Aorta (tissue), 5 donors: ENCODE measurements around the gene PAX9. TPM values are rescaled to one million over a fixed set of nuclear protein-coding genes. Genes with fewer than 3 reads are reported as not detected.

Experiments used
- ATAC-seq: fragments of 200-7000 bp; cut with Tn5 transposase; one replicate; pipeline ENCODE4 v1.9.1; 2022; ENCODE audit warnings: moderate library complexity; ENCODE audit not compliant: low FRiP score
- DNase-seq, 2 donors: peaks; one replicate each; pipeline ENCODE4 v3.0.0-alpha.2; 2020
- H3K27ac ChIP-seq, 2 donors: one replicate each; pipeline ENCODE4 v1.5.1; 2013; ENCODE audit warnings: low read length in 2 of 2, mild to moderate bottlenecking in 2 of 2, moderate library complexity in 2 of 2, control low read depth in 1 of 2, inconsistent platforms in 1 of 2, low read depth in 1 of 2
- H3K27me3 ChIP-seq, 2 donors: one replicate each; pipeline ENCODE4 v1.6.1; 2013; ENCODE audit warnings: control low read depth in 1 of 2, low read length in 1 of 2, mild to moderate bottlenecking in 1 of 2, moderate library complexity in 1 of 2; ENCODE audit not compliant: insufficient read depth in 2 of 2, control insufficient read depth in 1 of 2
- H3K36me3 ChIP-seq, 2 donors: one replicate each; pipeline ENCODE4 v1.6.1; 2013; ENCODE audit warnings: control low read depth in 1 of 2, low read length in 1 of 2, mild to moderate bottlenecking in 1 of 2; ENCODE audit not compliant: insufficient read depth in 2 of 2, control insufficient read depth in 1 of 2
- H3K4me1 ChIP-seq, 2 donors: one replicate each; pipeline ENCODE4 v1.6.1; 2013; ENCODE audit warnings: low read length in 2 of 2, control low read depth in 1 of 2, mild to moderate bottlenecking in 1 of 2, moderate library complexity in 1 of 2; ENCODE audit not compliant: insufficient read depth in 2 of 2, control insufficient read depth in 1 of 2
- H3K4me3 ChIP-seq, 2 donors: one replicate each; pipeline ENCODE4 v1.5.1; 2013; ENCODE audit warnings: low read length in 2 of 2, control low read depth in 1 of 2, mild to moderate bottlenecking in 1 of 2
- H3K9me3 ChIP-seq: one replicate; pipeline ENCODE4 v1.6.1; 2013; ENCODE audit warnings: mild to moderate bottlenecking, low read length; ENCODE audit not compliant: control insufficient read depth
- WGBS, 2 donors: extraction: QIAGEN DNeasy Blood & Tissue Kit; methylation state at CpG; one replicate each; pipeline ENCODE4 v1.1.7; 2013; 5-methylcytosine and 5-hydroxymethylcytosine counted together
- intact Hi-C, 2 donors: fragments of 100-400 bp; cut with DNase I; formaldehyde crosslinking; loops; one replicate each; pipeline versions ENCODE4 v1.14.2 to v1.15.0; 2022
- polyA plus RNA-seq, 2 donors: library from polyadenylated mRNA; stranded (reverse); fragments of 200-250 nt; gene quantifications; one replicate each; pipeline ENCODE4 v1.2.3, GENCODE V29; 2013
- total RNA-seq, 2 donors: library from RNA; stranded (reverse); fragmentation: NEBNext Ultra II Directional; extraction: Animal tissue kit (Norgen Biotek cat#: 25700); gene quantifications; one replicate each; pipeline ENCODE4 v1.2.1, GENCODE V29; 2021
- donor health status: healthy with polysubstance abuse.
- donor health status: Bipolar disorder and iron deficiency.
- donor health status: DM: no; HTN: no; CAD: no.
- donor health status: DM: no; HTN: no; CAD: no.
- donor health status: DM: yes; HTN: yes; CAD: no.

Gene PAX9
- total and polyA plus RNA-seq, 4 donors = 0.28 to 3.4 (median 0.49) TPM

DNA sequence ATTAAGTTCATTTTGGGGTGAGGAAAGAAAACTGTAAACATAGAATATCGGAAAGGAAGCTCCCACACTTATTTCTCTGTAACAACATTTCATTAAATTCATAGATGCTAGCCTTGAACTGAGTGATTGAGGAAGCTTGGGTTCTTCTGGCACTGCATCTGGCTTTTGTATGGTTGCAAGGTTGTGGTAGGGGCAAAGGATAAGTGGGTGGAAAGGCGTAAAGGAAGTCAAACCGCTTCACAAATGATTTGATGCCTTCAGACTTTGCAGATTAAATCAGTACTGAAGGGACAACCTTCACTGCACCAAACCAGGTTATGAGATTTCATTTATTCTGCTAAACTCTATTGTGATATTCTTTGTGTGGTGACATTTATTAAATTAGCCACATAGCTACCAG, 28.1 kb upstream of the PAX9 start:
- 85 to 86% methylated on average over 3 of the region's 3 CpGs for WGBS, 2 donors
- no peaks in the 10 kb centered on the region for H3K36me3 ChIP-seq
- H3K27ac ChIP-seq = no peak overlapping the region
- no peaks in the 10 kb centered on the region for H3K4me1 ChIP-seq
- no peaks in the 10 kb centered on the region for H3K9me3 ChIP-seq
- no peak overlapping the region for H3K4me3 ChIP-seq
- no peak for ATAC-seq
- intact Hi-C loops = no loop called here
- no peaks in the 10 kb centered on the region for H3K27me3 ChIP-seq
- no peak for DNase-seq

- H3K27me3 ChIP-seq = peaks cover 0 to 1% of the 10 kb centered on the region in 2 donors
- WGBS, 2 donors = 4 to 7% methylated on average over 54 to 55 of the region's 55 CpGs
- H3K4me1 ChIP-seq = no peaks in the 10 kb centered on the region
Observed at GRCh38 chr14:36646664-36647416, 14.8 kb upstream of the PAX9 start.

GRCh38 chr14:36647417-36647823, 14.2 kb upstream of the PAX9 start:
- peak overlapping the region in 1 of 2 donors; percentile 9 for H3K4me3 ChIP-seq
- intact Hi-C loops = loop anchor here (2.0 to 10.0 kb wide), 3 partner anchors 295 to 503 kb away; no protein-coding TSS in a partner anchor
- H3K36me3 ChIP-seq = no peaks in the 10 kb centered on the region
- H3K27ac ChIP-seq = no peak overlapping the region
- 1% methylated on average over 31 to 34 of the region's 34 CpGs for whole genome bisulfite sequencing, 2 donors
- H3K27me3 ChIP-seq = peaks cover 0 to 1% of the 10 kb centered on the region in 2 donors
- H3K9me3 ChIP-seq = no peaks in the 10 kb centered on the region
- peak; percentile 26 for ATAC-seq
- peak in 1 of 2 donors; percentile 77 for DNase-seq
- H3K4me1 ChIP-seq = no peaks in the 10 kb centered on the region

More at GRCh38 chr14:36646664-36647416, 14.8 kb upstream of the PAX9 start:
- peak in 1 of 2 donors; percentile 89 for DNase-seq
- H3K36me3 ChIP-seq = no peaks in the 10 kb centered on the region
- ATAC-seq = peak; percentile 82
- no peak overlapping the region for H3K27ac ChIP-seq
- H3K9me3 ChIP-seq = no peaks in the 10 kb centered on the region
- intact Hi-C loops = loop anchor here (2.0 to 10.0 kb wide), 3 partner anchors 295 to 504 kb away; no protein-coding TSS in a partner anchor
- peak overlapping the region in 1 of 2 donors; percentile 9 for H3K4me3 ChIP-seq

DNA sequence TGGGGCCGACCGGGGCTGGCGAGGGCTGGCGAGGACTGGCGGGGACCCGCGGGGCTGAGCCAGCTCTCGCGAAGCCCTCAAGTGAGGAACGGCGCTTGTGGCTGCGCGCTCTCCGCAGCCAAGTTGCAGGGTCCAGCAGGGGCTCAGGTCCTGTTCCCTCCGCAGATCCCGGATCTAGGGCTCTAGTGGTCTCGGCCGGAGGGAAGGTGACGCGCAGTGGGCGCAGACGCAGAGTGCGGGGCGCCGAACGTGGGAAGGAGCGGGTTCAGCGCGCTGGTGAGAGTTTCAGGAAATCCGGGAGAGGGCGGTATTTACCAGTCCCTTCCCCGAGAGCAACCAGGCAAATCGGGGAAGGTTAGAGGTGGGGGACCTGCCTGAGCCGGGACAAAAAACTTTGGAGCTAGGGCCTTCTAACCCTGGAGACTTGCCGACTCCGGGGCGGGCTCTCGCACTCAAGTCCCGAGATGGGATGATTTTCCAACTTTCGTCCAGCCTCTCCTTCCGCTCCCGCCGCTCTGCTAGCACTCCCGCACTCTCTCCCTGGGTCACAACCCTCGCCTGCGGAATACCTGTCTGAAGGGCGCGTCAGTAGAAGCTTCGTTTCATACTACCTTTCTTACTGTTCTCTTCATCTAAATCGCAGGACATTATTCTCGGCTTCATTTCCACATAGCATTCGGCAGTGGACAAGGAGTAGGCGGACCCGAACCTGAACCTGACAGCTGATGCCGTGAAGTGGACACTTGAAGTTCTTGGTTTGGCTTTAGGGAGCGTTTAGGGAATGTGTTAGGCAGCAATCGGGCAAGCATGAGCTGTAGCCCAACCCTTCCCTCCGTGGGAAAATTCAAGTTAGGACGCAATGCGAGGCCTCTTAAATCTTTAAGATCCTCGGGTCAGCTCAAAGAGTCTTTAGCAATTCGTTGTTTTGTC, 13.6 kb upstream of the PAX9 start:
- no peaks in the 10 kb centered on the region for H3K36me3 ChIP-seq
- no peak overlapping the region for H3K27ac ChIP-seq
- H3K9me3 ChIP-seq = no peaks in the 10 kb centered on the region
- peak overlapping the region in 1 of 2 donors; percentile 9 for H3K4me3 ChIP-seq
- intact Hi-C loops = loop anchor here (2.0 to 10.0 kb wide), 3 partner anchors 294 to 503 kb away; no protein-coding TSS in a partner anchor
- WGBS, 2 donors = 5 to 6% methylated on average over 62 of the region's 62 CpGs
- peaks cover 0 to 3% of the 10 kb centered on the region in 2 donors for H3K27me3 ChIP-seq
- ATAC-seq (peak; percentile 84), DNase-seq (peak in 1 of 2 donors; percentile 78)
- no peaks in the 10 kb centered on the region for H3K4me1 ChIP-seq

DNA sequence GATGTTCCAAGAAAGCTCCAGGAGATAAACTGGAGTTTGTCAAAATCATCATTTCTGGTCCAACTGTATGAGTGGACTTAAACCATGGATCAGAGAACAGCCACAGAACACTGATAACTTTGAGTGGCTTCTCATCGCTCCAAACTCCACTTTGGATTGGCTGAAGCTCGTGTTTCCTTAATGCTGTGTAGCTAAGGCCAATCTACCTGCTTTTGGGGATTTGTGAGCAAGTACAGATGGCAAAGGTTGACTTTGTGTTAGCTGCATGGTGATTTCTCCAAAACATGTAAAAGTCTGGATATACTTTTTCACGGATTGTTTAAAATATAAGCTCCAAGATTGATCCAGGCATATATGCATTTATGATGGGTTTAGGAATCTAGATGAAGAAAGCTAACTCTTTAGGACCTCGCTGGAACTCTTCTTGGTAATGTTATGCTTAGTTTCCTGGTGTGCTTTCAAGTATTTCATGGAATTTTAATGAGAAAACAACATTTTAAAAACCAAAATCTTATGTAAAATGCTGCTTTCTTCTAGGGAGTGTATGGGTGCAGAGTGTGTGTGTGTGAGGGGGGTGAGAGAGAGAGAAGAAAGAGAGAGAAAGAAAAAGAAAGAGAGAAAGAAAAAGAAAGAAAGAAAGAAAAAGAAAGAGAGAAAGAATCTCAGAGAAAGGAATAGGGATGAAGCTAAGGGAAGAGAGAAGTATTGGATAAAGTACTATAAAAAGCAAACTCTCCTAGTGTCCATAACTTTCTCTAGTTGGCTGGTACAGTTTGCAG, 11.6 kb upstream of the PAX9 start:
- Histone ChIP-seq H3K27ac (no peak overlapping the region), H3K9me3 (peaks cover 3% of the 10 kb centered on the region), H3K4me3 (no peak overlapping the region), H3K36me3 (no peaks in the 10 kb centered on the region), H3K4me1 (no peaks in the 10 kb centered on the region), H3K27me3 (peaks cover 0 to 4% of the 10 kb centered on the region in 2 donors)
- DNase-seq = no peak
- WGBS, 2 donors = 64 to 77% methylated on average over 4 of the region's 4 CpGs
- ATAC-seq = no peak
- intact Hi-C loops = loop anchor here (5.0 to 10.0 kb wide), 2 partner anchors 292 to 295 kb away; no protein-coding TSS in a partner anchor

DNA sequence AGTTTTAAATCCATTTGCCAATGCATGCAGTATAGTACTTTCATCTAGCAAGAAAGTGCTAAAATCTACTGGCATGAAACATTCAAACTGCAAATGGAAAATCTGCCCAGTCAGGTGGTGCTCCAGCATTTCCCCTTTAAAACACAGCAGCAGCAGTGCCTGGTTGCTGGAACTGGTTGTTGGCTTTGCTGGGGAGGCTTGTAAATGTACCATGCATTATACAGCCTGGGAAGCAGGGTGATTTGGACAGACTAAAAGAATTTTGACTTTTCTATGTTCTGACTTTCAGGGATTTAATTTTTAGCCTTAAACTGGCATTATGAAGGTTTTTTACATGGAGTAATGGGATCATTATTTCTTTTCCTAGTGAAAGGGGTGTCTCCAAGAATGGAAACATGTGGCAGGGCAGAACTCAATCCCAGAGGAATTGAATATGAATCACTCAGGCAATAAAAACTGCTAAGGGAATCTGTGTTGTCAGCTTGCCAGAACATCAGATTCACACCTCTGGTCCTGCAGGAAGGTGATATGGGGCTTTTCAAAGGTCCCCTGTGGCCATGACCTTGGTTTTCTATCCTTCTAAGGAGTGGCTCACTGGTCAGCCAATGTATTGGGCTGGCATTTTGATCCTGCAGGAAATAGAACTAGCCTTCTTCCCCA, 9.0 kb upstream of the PAX9 start:
- peaks cover 0 to 7% of the 10 kb centered on the region in 2 donors for H3K27me3 ChIP-seq
- no peaks in the 10 kb centered on the region for H3K36me3 ChIP-seq
- H3K9me3 ChIP-seq = peaks cover 3% of the 10 kb centered on the region
- ATAC-seq (no peak), DNase-seq (no peak)
- intact Hi-C loops = no loop called here
- H3K4me3 ChIP-seq = no peak overlapping the region
- no peaks in the 10 kb centered on the region for H3K4me1 ChIP-seq
- no peak overlapping the region for H3K27ac ChIP-seq

- intact Hi-C loops = no loop called here
- Histone ChIP-seq H3K27me3 (peaks cover 0 to 7% of the 10 kb centered on the region in 2 donors), H3K27ac (no peak overlapping the region), H3K4me1 (no peaks in the 10 kb centered on the region), H3K36me3 (no peaks in the 10 kb centered on the region), H3K9me3 (peaks cover 3% of the 10 kb centered on the region), H3K4me3 (no peak overlapping the region)
- DNase-seq (no peak), ATAC-seq (no peak)
- WGBS, 2 donors = 65 to 71% methylated on average over 3 of the region's 3 CpGs
Observed at GRCh38 chr14:36653413-36653812, 8.2 kb upstream of the PAX9 start.
